Measurements from ENCODE around the gene HCN4. TPM values are rescaled to one million over a fixed set of nuclear protein-coding genes. Genes with fewer than 3 reads are reported as not detected.

The HCN4 gene
- total RNA-seq, 5 donors from 2014 or later (not counting 1 experiment from before 2014, with no cell fraction given), result not detected

- no peaks in the 10 kb centered on the region for H3K36me3 Mint-ChIP-seq
- no peak for DNase-seq
- ChIA-PET CTCF (no interaction called here), POLR2A (no interaction called here)
- no peak overlapping the region for H3K27ac ChIP-seq (ENCODE audit: low read length)
- peaks cover 0 to 7% of the 10 kb centered on the region in 2 experiments for H3K4me1 ChIP-seq (ENCODE audit: control insufficient read depth in 1 of 2, extremely low read depth in 1 of 2, insufficient read depth in 2 of 2, low read length in 2 of 2)
- no peak overlapping the region for H3K4me3 ChIP-seq (ENCODE audit: control insufficient read depth in 1 of 2, extremely low read depth in 1 of 2, low read length in 1 of 2)
- peaks cover 13 to 23% of the 10 kb centered on the region in 2 donors for H3K27me3 Mint-ChIP-seq
- H3K9me3 ChIP-seq, result no peaks in the 10 kb centered on the region
- ATAC-seq (replicated peaks in 1 of 4), result no peak
- no peaks in the 10 kb centered on the region for H3K9me3 Mint-ChIP-seq
- H3K27ac Mint-ChIP-seq, result no peak overlapping the region
- H3K36me3 ChIP-seq (ENCODE audit: control insufficient read depth in 2 of 2, extremely low read depth in 1 of 2, insufficient read depth in 1 of 2, low read length in 1 of 2), result no peaks in the 10 kb centered on the region
- H3K4me1 Mint-ChIP-seq, result peaks cover 0 to 3% (median 0%) of the 10 kb centered on the region in 3 donors
- H3K4me3 Mint-ChIP-seq, result no peak overlapping the region
- H3K27me3 ChIP-seq (replicated peaks in 1 of 2; ENCODE audit: control insufficient read depth in 2 of 2, extremely low read depth in 1 of 2, insufficient read depth in 2 of 2, low read length in 1 of 2), result peaks cover 0 to 59% of the 10 kb centered on the region in 2 experiments
- 86% methylated on average over 33 of the region's 38 CpGs for WGBS (ENCODE audit: insufficient coverage)
These were observed 45.9 kb downstream of the HCN4 start for GRCh38 chr15:73322665-73323373.

DNA sequence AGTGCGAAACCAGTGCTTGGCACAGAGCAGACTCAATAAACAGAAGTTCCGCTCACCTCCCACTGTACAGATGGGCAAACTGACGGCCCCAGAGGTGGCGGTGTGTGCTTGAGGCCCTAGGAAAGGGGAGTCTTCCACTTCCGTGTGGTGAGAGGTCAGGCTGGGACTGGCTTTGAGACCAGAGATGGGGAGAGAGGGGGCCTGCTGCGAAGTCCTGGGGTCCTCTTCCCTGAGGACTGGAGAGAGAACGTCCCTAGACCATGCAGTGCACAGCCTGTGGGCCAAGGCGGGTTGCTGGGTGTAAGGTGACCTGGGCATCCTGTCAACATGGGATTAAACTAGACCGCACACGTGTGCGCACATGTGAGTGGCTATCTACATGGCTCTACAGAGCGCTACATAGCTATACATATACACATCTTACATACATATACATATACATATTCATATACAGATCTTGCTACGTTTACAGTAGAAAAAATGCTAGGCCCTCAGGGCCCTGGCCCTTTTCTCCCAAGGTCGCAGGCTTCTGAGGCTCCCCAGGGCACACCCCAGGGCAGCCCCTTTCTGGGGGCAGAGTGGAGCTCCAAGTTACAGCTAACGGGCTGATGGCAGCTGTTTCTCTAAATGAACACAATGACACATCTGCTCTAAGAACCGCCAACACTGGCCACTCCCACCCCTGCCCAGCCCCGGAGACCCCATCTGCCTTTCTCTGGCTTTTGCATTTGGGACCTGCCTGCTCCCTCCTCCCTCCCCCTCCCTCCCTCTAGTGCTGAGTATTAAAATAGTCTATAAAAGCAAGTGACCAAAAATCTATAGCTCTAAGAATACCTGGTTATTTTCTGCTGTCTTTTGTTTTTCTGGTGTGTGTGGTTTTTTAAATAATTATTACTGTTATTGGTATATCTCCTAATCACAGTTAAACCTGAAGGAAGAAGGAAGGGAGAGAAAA lies 47.0 kb downstream of the HCN4 start:
- 79% methylated on average over 11 of the region's 17 CpGs for WGBS (ENCODE audit: insufficient coverage)
- Histone ChIP-seq H3K36me3 (ENCODE audit: control insufficient read depth in 2 of 2, extremely low read depth in 1 of 2, insufficient read depth in 1 of 2, low read length in 1 of 2) (no peaks in the 10 kb centered on the region), H3K4me3 (ENCODE audit: control insufficient read depth in 1 of 2, extremely low read depth in 1 of 2, low read length in 1 of 2) (no peak overlapping the region), H3K27me3 (replicated peaks in 1 of 2; ENCODE audit: control insufficient read depth in 2 of 2, extremely low read depth in 1 of 2, insufficient read depth in 2 of 2, low read length in 1 of 2) (peaks cover 0 to 57% of the 10 kb centered on the region in 2 experiments), H3K27ac (ENCODE audit: low read length) (no peak overlapping the region), H3K9me3 (no peaks in the 10 kb centered on the region), H3K4me1 (ENCODE audit: control insufficient read depth in 1 of 2, extremely low read depth in 1 of 2, insufficient read depth in 2 of 2, low read length in 2 of 2) (peaks cover 0 to 7% of the 10 kb centered on the region in 2 experiments)
- H3K36me3 Mint-ChIP-seq, result no peaks in the 10 kb centered on the region
- ChIA-PET CTCF (no interaction called here), POLR2A (no interaction called here)
- no peak overlapping the region for H3K27ac Mint-ChIP-seq
- H3K4me3 Mint-ChIP-seq, result no peak overlapping the region
- DNase-seq (no peak), ATAC-seq (replicated peaks in 1 of 4) (no peak)
- H3K9me3 Mint-ChIP-seq, result no peaks in the 10 kb centered on the region
- peaks cover 9 to 27% of the 10 kb centered on the region in 2 donors for H3K27me3 Mint-ChIP-seq
- H3K4me1 Mint-ChIP-seq, result no peaks in the 10 kb centered on the region

- ChIA-PET CTCF (no interaction called here), POLR2A (no interaction called here)
- H3K4me1 Mint-ChIP-seq, result no peaks in the 10 kb centered on the region
- ATAC-seq (replicated peaks in 1 of 4), result no peak
- no peaks in the 10 kb centered on the region for H3K36me3 Mint-ChIP-seq
- Histone ChIP-seq H3K9me3 (no peaks in the 10 kb centered on the region), H3K27ac (ENCODE audit: low read length) (no peak overlapping the region), H3K36me3 (ENCODE audit: control insufficient read depth in 2 of 2, extremely low read depth in 1 of 2, insufficient read depth in 1 of 2, low read length in 1 of 2) (no peaks in the 10 kb centered on the region), H3K4me1 (ENCODE audit: control insufficient read depth in 1 of 2, extremely low read depth in 1 of 2, insufficient read depth in 2 of 2, low read length in 2 of 2) (peaks cover 0 to 7% of the 10 kb centered on the region in 2 experiments), H3K4me3 (ENCODE audit: control insufficient read depth in 1 of 2, extremely low read depth in 1 of 2, low read length in 1 of 2) (no peak overlapping the region), H3K27me3 (replicated peaks in 1 of 2; ENCODE audit: control insufficient read depth in 2 of 2, extremely low read depth in 1 of 2, insufficient read depth in 2 of 2, low read length in 1 of 2) (peaks cover 0 to 53% of the 10 kb centered on the region in 2 experiments)
- no peak overlapping the region for H3K27ac Mint-ChIP-seq
- no peaks in the 10 kb centered on the region for H3K9me3 Mint-ChIP-seq
- peaks cover 9 to 27% of the 10 kb centered on the region in 2 donors for H3K27me3 Mint-ChIP-seq
- no peak overlapping the region for H3K4me3 Mint-ChIP-seq
- DNase-seq, result no peak
- 83% methylated on average over 2 of the region's 3 CpGs for WGBS (ENCODE audit: insufficient coverage)
These were observed 48.1 kb downstream of the HCN4 start for GRCh38 chr15:73320619-73321180.

- Mint-ChIP-seq H3K27me3 (peaks cover 13 to 27% of the 10 kb centered on the region in 2 donors), H3K4me1 (no peaks in the 10 kb centered on the region), H3K4me3 (no peak overlapping the region), H3K36me3 (no peaks in the 10 kb centered on the region), H3K9me3 (no peaks in the 10 kb centered on the region), H3K27ac (no peak overlapping the region)
- Histone ChIP-seq H3K9me3 (no peaks in the 10 kb centered on the region), H3K4me3 (ENCODE audit: control insufficient read depth in 1 of 2, extremely low read depth in 1 of 2, low read length in 1 of 2) (no peak overlapping the region), H3K4me1 (ENCODE audit: control insufficient read depth in 1 of 2, extremely low read depth in 1 of 2, insufficient read depth in 2 of 2, low read length in 2 of 2) (no peaks in the 10 kb centered on the region), H3K27ac (ENCODE audit: low read length) (no peak overlapping the region), H3K36me3 (ENCODE audit: control insufficient read depth in 2 of 2, extremely low read depth in 1 of 2, insufficient read depth in 1 of 2, low read length in 1 of 2) (no peaks in the 10 kb centered on the region), H3K27me3 (replicated peaks in 1 of 2; ENCODE audit: control insufficient read depth in 2 of 2, extremely low read depth in 1 of 2, insufficient read depth in 2 of 2, low read length in 1 of 2) (peaks cover 0 to 44% of the 10 kb centered on the region in 2 experiments)
- DNase-seq (no peak), ATAC-seq (replicated peaks in 1 of 4) (no peak)
- CTCF ChIA-PET, result no interaction called here
- POLR2A ChIA-PET, result no interaction called here
- WGBS (ENCODE audit: insufficient coverage), result 91% methylated on average over 6 of the region's 8 CpGs
These were observed 49.1 kb downstream of the HCN4 start for GRCh38 chr15:73319460-73320245.

DNA sequence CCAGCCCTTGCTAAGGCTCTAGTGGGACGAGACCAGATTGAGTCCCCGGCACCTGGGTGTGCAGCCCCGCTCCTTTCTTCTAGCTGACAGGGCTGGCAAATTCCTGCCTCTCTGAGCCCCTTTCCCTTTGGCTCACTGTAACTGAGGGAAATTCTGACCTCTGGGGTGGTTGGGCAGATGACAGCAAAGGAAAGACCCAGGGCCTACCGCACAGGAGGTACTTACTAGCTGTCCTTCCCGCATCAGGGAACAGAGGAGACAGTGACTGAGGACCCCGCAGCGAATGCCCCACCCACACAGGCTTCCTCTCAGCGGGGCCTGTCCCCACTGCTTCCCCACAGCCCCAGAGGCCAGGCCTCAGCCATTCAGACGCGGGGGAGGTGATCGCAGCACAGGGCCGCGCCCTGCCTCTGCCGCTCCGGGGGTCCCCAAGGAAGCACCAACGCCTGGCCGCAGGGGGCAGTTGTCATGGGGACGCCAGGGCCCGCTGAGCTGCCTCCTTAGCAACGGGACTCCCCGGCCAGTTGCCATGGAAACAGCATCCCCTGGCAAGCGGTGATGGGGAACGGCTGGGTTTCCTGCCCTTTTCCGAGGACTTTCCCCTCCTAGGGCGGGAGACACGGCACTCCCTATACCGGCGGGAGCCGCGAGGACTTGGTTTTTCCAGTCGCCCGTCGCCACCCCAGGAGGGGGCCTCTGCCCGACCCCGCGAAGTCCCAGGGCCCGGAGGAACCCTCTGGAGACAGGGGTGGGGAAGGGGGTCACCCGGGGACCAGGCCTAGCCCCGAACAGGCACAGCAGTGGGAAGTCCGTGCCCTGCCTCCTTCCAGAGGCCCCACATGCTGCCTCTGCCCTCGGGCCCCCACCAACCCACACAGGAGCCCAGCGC lies 50.1 kb downstream of the HCN4 start:
- WGBS (ENCODE audit: insufficient coverage), result 22% methylated on average over 27 of the region's 42 CpGs
- Mint-ChIP-seq H3K4me3 (no peak overlapping the region), H3K27ac (no peak overlapping the region), H3K36me3 (no peaks in the 10 kb centered on the region), H3K4me1 (no peaks in the 10 kb centered on the region), H3K27me3 (peaks cover 19 to 31% of the 10 kb centered on the region in 2 donors), H3K9me3 (no peaks in the 10 kb centered on the region)
- POLR2A ChIA-PET, result no interaction called here
- DNase-seq, result peak in 1 of 35 experiments; percentile 16
- no peaks in the 10 kb centered on the region for H3K4me1 ChIP-seq (ENCODE audit: control insufficient read depth in 1 of 2, extremely low read depth in 1 of 2, insufficient read depth in 2 of 2, low read length in 2 of 2)
- peaks cover 0 to 37% of the 10 kb centered on the region in 2 experiments for H3K27me3 ChIP-seq (replicated peaks in 1 of 2; ENCODE audit: control insufficient read depth in 2 of 2, extremely low read depth in 1 of 2, insufficient read depth in 2 of 2, low read length in 1 of 2)
- peak in 1 of 4 experiments; percentile 27 for ATAC-seq (replicated peaks in 1 of 4)
- H3K9me3 ChIP-seq, result no peaks in the 10 kb centered on the region
- no peak overlapping the region for H3K4me3 ChIP-seq (ENCODE audit: control insufficient read depth in 1 of 2, extremely low read depth in 1 of 2, low read length in 1 of 2)
- H3K36me3 ChIP-seq (ENCODE audit: control insufficient read depth in 2 of 2, extremely low read depth in 1 of 2, insufficient read depth in 1 of 2, low read length in 1 of 2), result no peaks in the 10 kb centered on the region
- no peak overlapping the region for H3K27ac ChIP-seq (ENCODE audit: low read length)
- CTCF ChIA-PET, result no interaction called here

Data from T-cell (primary cell).